Mucosa of stomach (tissue), 1 donor: ENCODE data around the gene ANKRD55.
"Not testable (repeated sequence)": the region's sequence is repeated elsewhere in the genome, so short reads cannot be mapped to it uniquely, and the experiment has no call there.

Experiments used
- H3K27me3 ChIP-seq: one replicate; pipeline ENCODE4 v1.7.0; 2013; ENCODE audit warnings: mild to moderate bottlenecking, low read length; ENCODE audit not compliant: control insufficient read depth, insufficient read depth
- H3K36me3 ChIP-seq: one replicate; pipeline ENCODE4 v1.7.0; 2013; ENCODE audit warnings: low read length; ENCODE audit not compliant: control insufficient read depth, insufficient read depth
- H3K4me1 ChIP-seq: one replicate; pipeline ENCODE4 v1.7.0; 2013; ENCODE audit warnings: mild to moderate bottlenecking, low read length; ENCODE audit not compliant: control insufficient read depth, insufficient read depth
- H3K4me3 ChIP-seq: one replicate; pipeline ENCODE4 v1.7.0; 2013; ENCODE audit warnings: low read length
- H3K9ac ChIP-seq: one replicate; pipeline ENCODE4 v1.7.0; 2013; ENCODE audit warnings: mild to moderate bottlenecking, low read length, moderate library complexity
- H3K9me3 ChIP-seq: one replicate; pipeline ENCODE4 v1.7.0; 2013; ENCODE audit warnings: mild to moderate bottlenecking, low read length, moderate library complexity; ENCODE audit not compliant: control insufficient read depth
- donor health status: Pancreatic carcinoma.

ANKRD55 gene

DNA sequence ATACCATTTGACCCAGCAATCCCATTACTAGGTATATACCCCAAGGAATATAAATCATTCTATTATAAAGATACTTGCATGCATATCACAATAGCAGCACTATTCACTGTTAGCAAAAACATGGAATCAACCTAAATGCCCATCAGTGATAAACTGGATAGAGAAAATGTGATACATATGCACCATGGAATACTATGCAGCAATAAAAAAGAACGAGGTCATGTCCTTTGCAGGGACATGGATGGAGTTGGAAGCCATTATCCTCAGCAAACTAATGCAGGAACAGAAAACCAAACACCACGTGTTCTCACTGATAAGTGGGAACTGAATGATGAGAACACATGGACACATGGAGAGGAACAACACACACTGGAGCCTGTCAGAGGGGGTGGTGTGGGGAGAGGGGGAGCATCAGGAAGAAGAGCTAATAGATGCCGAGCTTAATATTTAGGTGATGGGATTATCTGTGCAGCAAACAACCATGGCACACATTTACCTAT lies 31.3 kb downstream of the ANKRD55 start:
- not testable (repeated sequence) for H3K4me1 ChIP-seq, H3K4me3 ChIP-seq, H3K36me3 ChIP-seq, H3K9ac ChIP-seq, H3K27me3 ChIP-seq, H3K9me3 ChIP-seq

DNA sequence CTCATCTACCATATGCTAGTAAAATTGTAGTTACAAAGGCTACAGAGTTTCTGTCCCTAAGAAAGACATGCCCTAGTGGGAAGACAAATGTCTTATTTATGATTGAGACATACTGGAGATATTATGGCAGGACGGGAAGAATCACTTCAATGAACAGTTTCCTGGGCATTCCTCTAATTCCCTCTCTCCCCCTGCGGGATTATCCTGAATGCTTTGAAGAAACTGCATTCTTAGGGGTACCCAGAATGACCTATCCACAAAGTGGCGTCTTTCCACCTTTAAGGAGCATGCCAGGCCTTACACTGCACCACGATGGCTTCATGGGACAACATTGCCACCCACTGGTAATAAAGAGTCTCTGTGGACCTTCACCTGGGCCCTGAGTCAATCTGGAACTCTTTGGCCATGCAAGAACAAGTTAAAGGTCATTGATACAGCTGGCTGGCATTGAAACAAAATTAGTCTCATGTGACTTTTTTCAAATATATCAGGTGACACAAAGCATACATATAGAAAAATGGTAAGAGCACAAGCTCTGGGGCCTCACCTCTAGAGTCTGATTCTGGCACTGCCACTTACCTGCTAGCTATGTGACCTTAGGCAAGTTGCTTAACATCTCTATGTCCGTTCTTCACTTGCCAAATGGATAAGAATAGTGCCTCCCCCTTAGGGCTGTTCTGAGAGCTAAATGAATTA lies 32.0 kb downstream of the ANKRD55 start:
- H3K9ac ChIP-seq, result no peak overlapping the region
- no peaks in the 10 kb centered on the region for H3K9me3 ChIP-seq
- no peak overlapping the region for H3K4me3 ChIP-seq

DNA sequence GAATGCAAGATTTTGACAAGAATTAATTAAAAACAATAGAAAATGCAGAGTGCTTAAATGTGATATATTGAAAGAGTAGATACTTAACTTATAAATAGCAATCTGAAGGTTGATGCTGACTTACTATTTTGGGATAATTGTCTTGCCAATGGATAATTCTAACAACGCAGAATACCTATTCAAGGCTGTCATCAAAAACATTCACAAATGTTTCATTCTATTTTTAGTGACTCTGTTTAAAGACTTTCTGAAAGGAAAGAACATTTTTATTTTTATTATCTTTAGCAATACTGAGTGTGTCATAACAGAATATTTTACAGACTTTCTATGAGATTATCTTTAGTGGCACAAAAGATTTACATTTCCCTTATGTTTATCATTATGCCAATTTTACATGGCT lies 38.1 kb downstream of the ANKRD55 start:
- Histone ChIP-seq H3K9ac (no peak overlapping the region), H3K9me3 (no peaks in the 10 kb centered on the region), H3K4me3 (no peak overlapping the region), H3K4me1 (no peaks in the 10 kb centered on the region), H3K36me3 (no peaks in the 10 kb centered on the region), H3K27me3 (no peaks in the 10 kb centered on the region)

More for the DNA sequence above, 32.0 kb downstream of the ANKRD55 start:
- no peaks in the 10 kb centered on the region for H3K27me3 ChIP-seq
- H3K4me1 ChIP-seq, result no peaks in the 10 kb centered on the region
- H3K36me3 ChIP-seq, result no peaks in the 10 kb centered on the region

DNA sequence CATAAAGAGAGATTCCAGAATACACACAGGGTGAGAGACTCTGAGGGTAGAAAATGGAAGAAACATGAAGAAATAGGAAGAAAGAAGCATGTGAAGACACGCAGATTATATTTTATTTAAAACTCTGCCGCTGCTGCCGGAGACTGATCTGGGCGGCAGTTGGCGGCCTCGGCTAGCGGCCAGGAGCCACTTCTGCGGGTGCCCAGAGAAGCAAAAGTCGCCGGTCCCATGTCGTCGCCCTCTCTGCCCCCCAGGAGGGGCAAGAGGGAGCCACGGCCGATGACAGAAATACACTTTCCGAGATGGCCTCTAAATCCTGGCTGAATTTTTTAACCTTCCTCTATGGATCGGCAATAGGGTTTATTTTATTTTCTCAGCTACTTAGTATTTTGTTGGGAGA lies 40.9 kb downstream of the ANKRD55 start:
- Histone ChIP-seq H3K4me1 (no peaks in the 10 kb centered on the region), H3K9me3 (no peaks in the 10 kb centered on the region), H3K9ac (no peak overlapping the region), H3K4me3 (no peak overlapping the region), H3K36me3 (no peaks in the 10 kb centered on the region), H3K27me3 (no peaks in the 10 kb centered on the region)

DNA sequence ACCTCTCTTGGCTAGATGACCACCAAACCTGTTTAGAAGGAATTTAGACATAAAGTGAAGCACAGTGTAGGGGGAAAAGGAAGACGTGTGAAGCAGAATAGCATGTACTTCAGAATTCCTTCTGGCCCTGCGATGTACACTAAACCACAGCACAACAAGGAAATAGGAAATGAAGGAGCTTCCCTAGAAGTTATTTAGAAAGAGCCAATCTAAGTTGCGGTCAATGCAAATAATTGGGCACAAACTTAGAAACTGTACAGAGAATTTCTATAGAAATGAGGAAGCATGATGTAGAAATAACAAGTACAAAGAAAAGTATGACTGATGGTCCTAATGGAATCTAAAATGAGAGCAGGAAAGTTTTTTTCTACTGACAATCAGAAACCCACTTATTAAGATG lies 41.5 kb downstream of the ANKRD55 start:
- H3K27me3 ChIP-seq, result no peaks in the 10 kb centered on the region
- H3K4me3 ChIP-seq, result no peak overlapping the region
- H3K9ac ChIP-seq, result no peak overlapping the region
- H3K36me3 ChIP-seq, result no peaks in the 10 kb centered on the region
- no peaks in the 10 kb centered on the region for H3K4me1 ChIP-seq
- H3K9me3 ChIP-seq, result no peaks in the 10 kb centered on the region

DNA sequence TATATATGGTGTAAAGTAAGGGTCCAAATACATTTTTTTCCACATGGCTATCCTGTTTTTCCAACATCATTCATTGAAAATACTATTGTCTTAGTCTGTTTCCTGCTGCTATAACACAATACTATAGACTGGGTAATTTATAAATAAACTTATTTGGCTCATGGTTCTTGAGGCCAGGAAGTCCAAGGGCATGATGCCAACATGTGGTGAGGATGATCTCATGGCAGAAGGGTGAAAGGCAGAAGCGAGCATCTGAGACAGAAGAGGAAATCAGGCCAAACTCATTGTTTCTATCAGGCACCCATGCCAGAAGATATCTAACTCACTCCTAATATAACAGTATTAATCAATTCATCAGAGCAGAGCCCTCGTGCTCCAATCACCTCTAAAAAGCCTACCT lies 42.6 kb downstream of the ANKRD55 start:
- Histone ChIP-seq H3K9me3 (no peaks in the 10 kb centered on the region), H3K4me1 (no peaks in the 10 kb centered on the region), H3K27me3 (no peaks in the 10 kb centered on the region), H3K9ac (no peak overlapping the region), H3K4me3 (no peak overlapping the region), H3K36me3 (no peaks in the 10 kb centered on the region)

DNA sequence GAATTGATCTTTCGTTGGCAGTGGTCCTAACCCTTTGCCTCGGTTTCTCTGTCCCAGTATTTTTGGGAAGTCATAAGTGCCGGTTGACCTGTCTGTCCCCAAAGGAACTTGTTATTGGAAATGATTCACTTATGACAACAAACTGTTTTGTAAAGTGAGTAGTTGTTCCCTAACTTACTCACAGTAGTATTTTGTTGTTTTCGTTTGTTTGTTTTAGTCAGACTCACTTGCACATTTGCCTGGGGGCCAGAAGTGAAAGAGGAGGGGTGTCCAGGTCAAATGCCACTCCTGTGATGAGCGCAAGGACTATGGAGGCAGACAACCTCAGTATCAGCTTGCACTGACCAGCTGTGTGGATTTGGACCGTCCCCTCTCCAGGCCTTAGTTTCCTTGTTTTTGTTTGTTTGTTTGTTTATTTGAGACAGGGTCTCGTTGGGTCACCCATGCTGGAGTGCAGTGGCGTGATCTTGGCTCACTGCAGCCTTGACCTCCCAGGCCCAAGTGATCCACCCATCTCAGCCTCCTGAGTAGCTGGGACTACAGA lies 47.3 kb downstream of the ANKRD55 start:
- H3K9me3 ChIP-seq, result no peaks in the 10 kb centered on the region
- no peak overlapping the region for H3K4me3 ChIP-seq

DNA sequence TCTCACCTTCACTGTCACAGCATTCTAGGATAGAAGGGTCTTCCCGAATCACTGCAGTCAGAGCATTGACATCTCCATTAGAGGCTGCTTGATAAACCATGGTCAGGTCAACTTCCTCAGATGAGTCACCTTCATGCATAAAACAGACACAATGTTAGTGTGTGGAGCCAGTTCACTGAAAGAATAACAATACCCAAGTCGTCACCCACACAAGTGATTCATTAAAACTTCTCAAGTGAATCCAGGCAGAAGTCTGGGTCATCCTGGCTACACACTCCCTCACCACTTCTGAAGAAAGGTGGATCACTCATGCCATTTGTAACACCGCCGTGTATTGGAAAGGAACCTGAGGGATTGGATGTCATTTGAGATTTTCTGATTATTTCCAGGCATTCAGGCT lies 49.6 kb downstream of the ANKRD55 start:
- no peaks in the 10 kb centered on the region for H3K9me3 ChIP-seq
- H3K9ac ChIP-seq, result no peak overlapping the region
- no peaks in the 10 kb centered on the region for H3K36me3 ChIP-seq
- no peaks in the 10 kb centered on the region for H3K4me1 ChIP-seq
- no peak overlapping the region for H3K4me3 ChIP-seq
- H3K27me3 ChIP-seq, result no peaks in the 10 kb centered on the region

More for the DNA sequence above, 47.3 kb downstream of the ANKRD55 start:
- no peaks in the 10 kb centered on the region for H3K27me3 ChIP-seq
- H3K4me1 ChIP-seq, result no peaks in the 10 kb centered on the region
- no peaks in the 10 kb centered on the region for H3K36me3 ChIP-seq
- H3K9ac ChIP-seq, result no peak overlapping the region

DNA sequence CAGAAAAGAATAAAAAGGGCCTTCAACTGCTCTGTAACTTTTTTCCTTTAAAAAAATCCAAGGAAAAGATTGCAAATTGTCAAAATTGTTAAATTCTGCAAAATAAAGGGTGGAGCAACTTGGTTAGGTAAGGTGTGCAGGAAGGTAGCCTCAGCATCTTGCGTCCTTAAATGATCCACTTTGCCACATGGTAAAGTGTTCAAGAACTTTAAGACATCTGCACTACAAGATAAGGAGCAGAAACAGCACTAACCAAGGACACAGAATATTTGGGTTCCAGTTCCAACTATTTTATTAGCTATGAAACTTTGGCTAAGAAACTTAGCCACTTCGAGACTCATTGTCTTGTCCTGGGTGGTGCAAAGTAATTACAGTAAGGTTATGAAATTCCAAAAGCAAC lies 53.7 kb downstream of the ANKRD55 start:
- Histone ChIP-seq H3K36me3 (no peaks in the 10 kb centered on the region), H3K27me3 (no peaks in the 10 kb centered on the region), H3K9me3 (no peaks in the 10 kb centered on the region), H3K4me1 (peaks cover 8% of the 10 kb centered on the region), H3K4me3 (no peak overlapping the region), H3K9ac (no peak overlapping the region)

DNA sequence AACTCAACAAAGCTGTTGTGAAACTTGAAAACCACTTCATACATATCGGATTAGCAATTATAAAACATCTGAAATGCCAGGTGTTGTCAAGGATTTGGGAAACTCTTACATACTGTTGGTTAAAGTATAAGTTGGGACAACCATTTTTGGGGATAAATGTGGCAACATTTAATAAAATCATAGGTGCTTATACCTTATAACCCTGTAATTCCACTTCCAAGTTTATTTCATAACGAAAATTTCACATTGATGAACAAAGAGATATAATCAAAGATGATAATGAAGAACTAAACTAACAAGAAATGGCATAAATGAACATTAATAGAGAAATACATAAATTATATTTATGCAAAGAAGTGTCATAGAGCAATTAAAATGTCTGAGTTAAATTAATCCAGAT lies 54.3 kb downstream of the ANKRD55 start:
- Histone ChIP-seq H3K4me3 (no peak overlapping the region), H3K9me3 (no peaks in the 10 kb centered on the region), H3K4me1 (peaks cover 8% of the 10 kb centered on the region), H3K27me3 (no peaks in the 10 kb centered on the region), H3K9ac (no peak overlapping the region), H3K36me3 (no peaks in the 10 kb centered on the region)

DNA sequence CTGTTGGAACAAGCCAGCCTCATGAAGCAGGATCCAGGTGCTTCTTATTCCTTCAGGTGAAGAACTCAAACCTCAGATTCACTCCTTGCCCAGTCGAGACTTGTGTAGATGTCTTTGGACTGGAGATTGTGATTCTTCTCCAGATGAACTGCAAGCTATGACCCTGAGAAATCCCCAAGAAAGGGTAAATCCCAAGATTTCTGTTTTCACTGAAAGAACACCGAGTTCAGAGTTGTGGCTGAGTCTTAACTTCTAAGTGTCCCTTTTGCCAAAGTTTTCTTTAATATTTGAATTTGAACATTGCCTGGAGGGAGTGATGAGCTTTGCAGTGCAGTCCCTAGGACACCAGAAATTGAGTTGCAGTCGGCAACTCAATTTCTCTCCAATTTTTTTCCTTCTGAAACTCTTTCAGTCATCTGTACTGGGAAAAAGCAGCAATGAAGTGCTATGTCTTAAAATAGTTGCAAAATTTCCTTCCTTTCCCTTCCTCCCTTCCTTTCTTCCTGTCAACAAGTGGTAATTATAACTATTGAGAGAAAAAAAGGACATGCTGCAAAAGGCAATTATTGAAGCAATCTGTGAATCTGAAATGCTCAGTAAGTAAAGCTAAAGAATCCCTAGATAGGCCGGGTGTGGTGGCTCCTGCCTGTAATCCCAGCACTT lies 56.1 kb downstream of the ANKRD55 start:
- H3K9ac ChIP-seq, result no peak overlapping the region
- H3K36me3 ChIP-seq, result no peaks in the 10 kb centered on the region
- H3K4me3 ChIP-seq, result no peak overlapping the region
- no peaks in the 10 kb centered on the region for H3K9me3 ChIP-seq
- no peaks in the 10 kb centered on the region for H3K27me3 ChIP-seq
- peaks cover 8% of the 10 kb centered on the region for H3K4me1 ChIP-seq

DNA sequence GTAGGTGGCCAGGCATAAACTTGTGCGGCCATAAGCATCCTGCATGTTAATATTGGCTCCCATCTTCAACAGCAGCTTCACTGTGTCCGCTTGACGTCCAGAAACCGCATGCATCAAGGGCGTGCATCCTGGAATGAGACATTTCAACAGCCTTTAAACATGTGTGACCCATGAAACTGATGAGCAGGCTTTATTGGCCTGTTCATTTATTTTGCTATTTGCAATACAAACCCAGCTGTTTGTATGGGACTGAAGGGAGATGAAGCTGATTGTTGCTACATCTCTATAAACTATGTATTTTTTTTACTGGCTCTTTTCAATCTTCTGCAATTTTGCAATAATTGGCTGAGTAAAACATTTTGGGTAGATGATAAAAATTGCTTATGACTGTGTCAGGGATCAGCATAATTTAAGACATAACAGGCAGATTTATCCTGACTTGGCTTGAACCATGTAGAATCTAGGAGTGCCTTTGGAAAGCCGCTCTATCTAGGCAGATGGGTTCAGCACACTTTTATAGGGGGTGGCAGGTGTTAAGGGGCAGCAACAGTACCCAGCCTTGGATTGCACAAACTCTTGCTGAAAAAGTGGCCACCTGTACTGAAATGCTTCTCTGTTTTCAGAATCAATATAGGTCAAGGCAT lies 56.9 kb downstream of the ANKRD55 start:
- Histone ChIP-seq H3K4me1 (peaks cover 8% of the 10 kb centered on the region), H3K27me3 (no peaks in the 10 kb centered on the region), H3K9me3 (no peaks in the 10 kb centered on the region), H3K9ac (no peak overlapping the region), H3K36me3 (no peaks in the 10 kb centered on the region), H3K4me3 (no peak overlapping the region)
